CD14-positive monocyte (primary cell): ENCODE measurements around the gene SGCD. TPM values are rescaled to one million over a fixed set of nuclear protein-coding genes. Genes with fewer than 3 reads are reported as not detected.

Experiments used
- DNase-seq, 3 donors: peaks; one replicate each; pipeline ENCODE4 v3.0.0-alpha.2; 2011 to 2022
- H2AFZ ChIP-seq: 2 replicates; pipeline ENCODE4 v1.6.0; 2012; ENCODE audit warnings: mild to moderate bottlenecking, low read depth, low read length, inconsistent platforms; ENCODE audit not compliant: insufficient read depth, poor library complexity, severe bottlenecking
- H3K27ac ChIP-seq, 2 donors: 1 replicate in 1 of 2; 2 replicates in 1 of 2; pipeline ENCODE4 v1.5.1; 2012 to 2013; ENCODE audit warnings: low read length in 2 of 2, control low read depth in 1 of 2, inconsistent platforms in 1 of 2, low read depth in 1 of 2, mild to moderate bottlenecking in 1 of 2
- H3K27me3 ChIP-seq, 2 donors: one replicate each; pipeline versions ENCODE4 v1.6.0 to v1.6.1; 2011 to 2013; ENCODE audit warnings: low read length in 2 of 2; ENCODE audit not compliant: control insufficient read depth in 2 of 2, insufficient read depth in 2 of 2
- H3K36me3 ChIP-seq, 2 donors: replicated peaks in 1 of 2; 1 replicate in 1 of 2; 2 replicates in 1 of 2; pipeline versions ENCODE4 v1.5.1 to v1.6.1; 2012 to 2013; ENCODE audit warnings: low read length in 2 of 2, control low read depth in 1 of 2, inconsistent platforms in 1 of 2, mild to moderate bottlenecking in 1 of 2; ENCODE audit not compliant: insufficient read depth in 2 of 2, control insufficient read depth in 1 of 2
- H3K4me1 ChIP-seq, 2 donors: 1 replicate in 1 of 2; 2 replicates in 1 of 2; pipeline versions ENCODE4 v1.5.1 to v1.6.1; 2012 to 2013; ENCODE audit warnings: low read length in 2 of 2, control low read depth in 1 of 2, inconsistent platforms in 1 of 2, mild to moderate bottlenecking in 1 of 2, moderate library complexity in 1 of 2; ENCODE audit not compliant: insufficient read depth in 2 of 2, control insufficient read depth in 1 of 2
- H3K4me2 ChIP-seq: replicated peaks from 2 replicates; pipeline ENCODE3; 2012; ENCODE audit warnings: low read length, moderate library complexity, mild to moderate bottlenecking; ENCODE audit not compliant: poor library complexity, severe bottlenecking; ENCODE audit errors: extremely low read depth
- H3K4me3 ChIP-seq, 3 experiments: fragments of 200-600 bp in 1 of 3; sonication (generic) in 1 of 3; replicated peaks in 1 of 3; 1 replicate in 2 of 3; 2 replicates in 1 of 3; pipeline ENCODE4 v1.5.1; 2011 to 2013; ENCODE audit warnings: low read length in 3 of 3, mild to moderate bottlenecking in 3 of 3, control low read depth in 2 of 3, low read depth in 2 of 3, inconsistent platforms in 1 of 3, moderate library complexity in 1 of 3
- H3K79me2 ChIP-seq: 2 replicates; pipeline ENCODE4 v1.6.0; 2012; ENCODE audit warnings: mild to moderate bottlenecking, control low read depth, inconsistent platforms, low read length, moderate library complexity; ENCODE audit not compliant: insufficient read depth
- H3K9ac ChIP-seq: 2 replicates; pipeline ENCODE4 v1.6.0; 2017; ENCODE audit warnings: low read length, mild to moderate bottlenecking; ENCODE audit not compliant: insufficient read depth, poor library complexity, severe bottlenecking
- H3K9me3 ChIP-seq, 2 donors: replicated peaks in 1 of 2; 1 replicate in 1 of 2; 2 replicates in 1 of 2; pipeline versions ENCODE4 v1.5.1 to v1.6.1; 2012 to 2013; ENCODE audit warnings: low read length in 2 of 2, control low read depth in 1 of 2; ENCODE audit not compliant: control insufficient read depth in 1 of 2, insufficient read depth in 1 of 2
- H4K20me1 ChIP-seq: 2 replicates; pipeline ENCODE4 v1.6.0; 2012; ENCODE audit warnings: mild to moderate bottlenecking, low read length, control low read depth, moderate library complexity; ENCODE audit not compliant: insufficient read depth
- H3K27ac Mint-ChIP-seq, 7 donors: one replicate each; pipeline ENCODE4 v1.8.0; 2020; ENCODE audit warnings: mild to moderate bottlenecking in 7 of 7, mixed read lengths in 7 of 7, moderate library complexity in 6 of 7, inconsistent platforms in 2 of 7
- H3K27me3 Mint-ChIP-seq, 3 donors: one replicate each; pipeline ENCODE4 v1.8.0; 2021 to 2022; ENCODE audit warnings: low read depth in 3 of 3, mild to moderate bottlenecking in 3 of 3, mixed read lengths in 3 of 3, moderate library complexity in 3 of 3, inconsistent platforms in 1 of 3
- H3K36me3 Mint-ChIP-seq, 2 donors: one replicate each; pipeline ENCODE4 v1.8.0; 2020; ENCODE audit warnings: mixed read lengths in 2 of 2, inconsistent platforms in 1 of 2, mild to moderate bottlenecking in 1 of 2
- H3K4me1 Mint-ChIP-seq: one replicate; pipeline ENCODE4 v1.8.0; 2020; ENCODE audit warnings: mild to moderate bottlenecking, mixed read lengths
- H3K4me3 Mint-ChIP-seq, 2 donors: one replicate each; pipeline ENCODE4 v1.8.0; 2020; ENCODE audit warnings: mild to moderate bottlenecking in 2 of 2, mixed read lengths in 2 of 2, moderate library complexity in 1 of 2
- H3K9me3 Mint-ChIP-seq, 7 donors: one replicate each; pipeline ENCODE4 v1.8.0; 2020 to 2022; ENCODE audit warnings: mixed read lengths in 7 of 7, mild to moderate bottlenecking in 6 of 7, moderate library complexity in 6 of 7, inconsistent platforms in 2 of 7
- WGBS: methylation state at CpG from one replicate; pipeline ENCODE4 v1.1.5; 2013; ENCODE audit warnings: missing lambda C conversion rate; ENCODE audit not compliant: insufficient coverage; 5-methylcytosine and 5-hydroxymethylcytosine counted together
- intact Hi-C, 2 donors: fragments of 100-400 bp; cut with micrococcal nuclease; formaldehyde crosslinking; loops; one replicate each; pipeline versions ENCODE4 v1.15.0 to v1.15.1; 2023
- polyA plus RNA-seq, 3 donors: library from polyadenylated mRNA; depleted of rRNA in 1 of 3; unstranded in 2 of 3; stranded (reverse) in 1 of 3; fragments of 300-500 nt in 2 of 3; fragments of >200 nt in 1 of 3; fragmentation: Illumina TruSeq in 2 of 3; gene quantifications; 1 replicate in 2 of 3; 2 replicates in 1 of 3; pipeline ENCODE4 v1.2.3, GENCODE V29; 2012 to 2021
- TF ChIP-seq, protein P1 (sequence below): fragments of 200-600 bp; IDR thresholded peaks from one replicate; pipeline ENCODE4 v1.8.0; 2022; ENCODE audit warnings: antibody characterized with exemption, mild to moderate bottlenecking

SGCD gene
- polyA plus RNA-seq, 3 donors, result not detected

DNA sequence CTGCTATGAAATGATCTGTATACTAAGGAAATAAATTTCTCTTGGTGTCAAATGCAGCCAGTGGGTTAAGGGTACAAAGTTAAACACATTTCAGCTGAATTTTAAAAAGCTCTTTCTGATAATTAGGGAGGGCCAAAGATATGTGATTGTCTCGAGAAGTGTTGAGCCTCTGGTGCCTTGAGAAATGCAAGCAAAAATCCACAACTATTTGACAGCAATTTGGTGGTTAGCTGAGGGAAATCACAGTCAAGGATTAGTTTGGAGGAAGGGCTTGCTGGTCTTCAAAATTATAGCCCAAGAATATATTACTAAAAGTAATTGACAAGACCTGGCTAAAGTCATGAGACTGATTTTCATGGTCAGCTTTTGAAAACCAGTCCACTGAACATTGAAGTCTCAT, 267.4 kb downstream of the SGCD start:
- H3K4me1 ChIP-seq, result no peaks in the 10 kb centered on the region
- TF ChIP-seq, protein P1, sequence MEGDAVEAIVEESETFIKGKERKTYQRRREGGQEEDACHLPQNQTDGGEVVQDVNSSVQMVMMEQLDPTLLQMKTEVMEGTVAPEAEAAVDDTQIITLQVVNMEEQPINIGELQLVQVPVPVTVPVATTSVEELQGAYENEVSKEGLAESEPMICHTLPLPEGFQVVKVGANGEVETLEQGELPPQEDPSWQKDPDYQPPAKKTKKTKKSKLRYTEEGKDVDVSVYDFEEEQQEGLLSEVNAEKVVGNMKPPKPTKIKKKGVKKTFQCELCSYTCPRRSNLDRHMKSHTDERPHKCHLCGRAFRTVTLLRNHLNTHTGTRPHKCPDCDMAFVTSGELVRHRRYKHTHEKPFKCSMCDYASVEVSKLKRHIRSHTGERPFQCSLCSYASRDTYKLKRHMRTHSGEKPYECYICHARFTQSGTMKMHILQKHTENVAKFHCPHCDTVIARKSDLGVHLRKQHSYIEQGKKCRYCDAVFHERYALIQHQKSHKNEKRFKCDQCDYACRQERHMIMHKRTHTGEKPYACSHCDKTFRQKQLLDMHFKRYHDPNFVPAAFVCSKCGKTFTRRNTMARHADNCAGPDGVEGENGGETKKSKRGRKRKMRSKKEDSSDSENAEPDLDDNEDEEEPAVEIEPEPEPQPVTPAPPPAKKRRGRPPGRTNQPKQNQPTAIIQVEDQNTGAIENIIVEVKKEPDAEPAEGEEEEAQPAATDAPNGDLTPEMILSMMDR, result no peak
- Mint-ChIP-seq H3K4me3 (no peak overlapping the region), H3K27me3 (peaks cover 0 to 2% (median 0%) of the 10 kb centered on the region in 3 donors), H3K9me3 (peaks cover 0 to 7% (median 2%) of the 10 kb centered on the region in 7 donors), H3K36me3 (no peaks in the 10 kb centered on the region), H3K4me1 (no peaks in the 10 kb centered on the region), H3K27ac (no peak overlapping the region)
- intact Hi-C loops, result no loop called here
- no CpG with 5 or more reads among the region's 1 CpG for WGBS
- H2AFZ ChIP-seq, result no peak overlapping the region
- H3K4me3 ChIP-seq, result no peak overlapping the region
- H3K9ac ChIP-seq, result no peak overlapping the region
- no peak overlapping the region for H3K4me2 ChIP-seq
- H3K79me2 ChIP-seq, result no peaks in the 10 kb centered on the region
- DNase-seq, result no peak
- no peaks in the 10 kb centered on the region for H4K20me1 ChIP-seq
- no peaks in the 10 kb centered on the region for H3K27me3 ChIP-seq
- no peaks in the 10 kb centered on the region for H3K36me3 ChIP-seq
- H3K27ac ChIP-seq, result no peak overlapping the region
- H3K9me3 ChIP-seq, result no peaks in the 10 kb centered on the region

DNA sequence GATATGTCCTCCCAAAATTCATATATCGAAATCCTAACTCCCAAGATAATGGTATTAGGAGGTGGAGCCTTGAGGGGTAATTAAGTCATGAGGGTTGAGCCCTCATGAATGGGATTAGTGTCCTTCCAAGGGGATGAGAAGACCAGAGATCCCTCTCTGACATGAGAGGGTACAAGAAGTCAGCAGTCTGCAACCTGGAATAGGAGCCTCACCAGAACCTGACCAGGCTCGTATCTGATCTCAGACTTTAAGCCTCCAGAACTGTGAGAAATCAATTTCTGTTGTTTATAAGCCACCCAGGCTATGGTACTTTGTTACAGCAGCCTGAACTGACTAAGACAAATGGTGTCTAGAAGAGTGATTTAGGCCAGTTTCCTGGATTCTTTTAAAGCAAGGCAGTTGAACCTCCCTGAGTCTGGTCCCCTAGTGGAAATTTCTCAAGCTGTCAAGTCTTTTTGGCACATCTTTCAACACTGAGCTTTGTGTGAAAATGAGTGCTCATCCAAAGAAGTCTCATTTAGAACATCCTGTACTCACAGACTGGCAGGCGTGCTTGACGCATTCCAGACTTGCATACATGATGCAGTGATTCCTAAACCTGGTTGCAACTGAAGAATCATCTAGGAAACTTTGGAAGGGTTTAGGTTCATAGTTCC, 268.3 kb downstream of the SGCD start:
- Mint-ChIP-seq H3K27me3 (peaks cover 0 to 2% (median 0%) of the 10 kb centered on the region in 3 donors), H3K4me3 (no peak overlapping the region), H3K9me3 (peaks cover 0 to 7% (median 3%) of the 10 kb centered on the region in 7 donors), H3K36me3 (no peaks in the 10 kb centered on the region), H3K4me1 (no peaks in the 10 kb centered on the region), H3K27ac (no peak overlapping the region)
- Histone ChIP-seq H3K36me3 (no peaks in the 10 kb centered on the region), H3K9me3 (no peaks in the 10 kb centered on the region), H3K4me3 (no peak overlapping the region), H3K27ac (no peak overlapping the region), H2AFZ (no peak overlapping the region), H4K20me1 (no peaks in the 10 kb centered on the region), H3K27me3 (no peaks in the 10 kb centered on the region), H3K79me2 (no peaks in the 10 kb centered on the region), H3K9ac (no peak overlapping the region), H3K4me2 (no peak overlapping the region), H3K4me1 (no peaks in the 10 kb centered on the region)
- TF ChIP-seq, protein P1, result no peak
- WGBS, result 75% methylated on average over 2 of the region's 4 CpGs
- no peak for DNase-seq
- intact Hi-C loops, result no loop called here
